Prostate gland (tissue), 2 donors: Measurements from ENCODE around the gene CBX2.

Experiments
- CTCF ChIP-seq, 4 experiments: fragments of 200-600 bp in 2 of 4; fragments of 450-650 bp in 2 of 4; sonication (generic) in 2 of 4; IDR thresholded peaks; 1 replicate in 3 of 4; 2 replicates in 1 of 4; pipeline ENCODE4 v1.5.1; 2016 to 2019; ENCODE audit warnings: antibody characterized with exemption in 4 of 4, mild to moderate bottlenecking in 2 of 4, moderate library complexity in 2 of 4
- POLR2A ChIP-seq: fragments of 450-650 bp; IDR thresholded peaks from one replicate; pipeline ENCODE4 v1.6.1; 2016; ENCODE audit warnings: antibody characterized with exemption, mild to moderate bottlenecking
- POLR2AphosphoS5 ChIP-seq: sonication (generic); formaldehyde crosslinking; IDR thresholded peaks from one replicate; pipeline ENCODE4 v1.6.1; 2017; ENCODE audit warnings: antibody characterized with exemption

DNA sequence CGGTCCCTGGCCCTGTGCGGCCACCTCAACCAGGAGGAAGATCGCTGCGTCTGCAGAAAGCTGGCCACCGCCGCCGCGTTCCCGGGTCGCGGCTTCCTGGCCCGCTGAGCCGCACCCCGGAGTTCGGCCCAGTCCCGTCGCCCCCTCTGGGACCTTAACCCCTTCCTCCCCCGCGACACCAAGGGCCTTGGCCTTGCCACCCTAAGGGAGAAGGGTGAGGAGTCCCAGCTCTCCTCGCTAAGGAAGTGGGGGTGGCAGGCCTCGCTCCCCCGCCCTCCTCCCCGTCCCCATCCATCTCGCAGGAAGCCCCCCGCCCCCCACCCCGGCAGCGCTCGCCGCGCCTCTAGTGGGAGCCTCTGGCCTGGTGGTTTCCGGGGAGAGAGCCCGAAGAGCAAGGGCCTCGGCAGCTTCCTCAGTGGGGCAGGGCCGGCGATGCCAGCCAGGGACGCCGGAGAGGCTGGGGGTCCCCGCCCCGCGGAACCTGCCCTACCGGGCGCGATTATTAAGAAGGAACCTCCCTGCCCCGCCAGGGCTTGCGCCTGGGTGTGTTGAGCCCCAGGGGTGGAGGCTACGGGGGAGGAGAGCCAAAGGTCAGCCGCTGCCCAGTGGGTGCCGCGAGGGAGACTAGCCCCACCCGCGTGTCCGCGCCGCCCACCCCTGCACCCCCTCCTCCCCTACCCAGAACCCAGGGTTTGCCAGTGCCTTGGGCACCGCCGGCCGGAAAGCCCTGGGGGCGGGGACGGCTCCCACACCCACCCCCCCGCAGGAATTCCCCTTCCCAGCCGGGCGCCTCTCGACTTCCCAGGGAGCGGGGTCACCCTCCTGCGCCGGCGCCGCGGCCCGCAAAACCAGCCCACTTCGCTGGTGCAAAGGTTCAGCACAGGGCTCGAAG is 54.5 kb downstream of the CBX2 start:
- TF ChIP-seq CTCF (IDR thresholded peaks at IDR 0.05) (no peak), POLR2AphosphoS5 (no peak), POLR2A (no peak)
